ENCODE results near the gene FNDC10.

The FNDC10 gene

DNA sequence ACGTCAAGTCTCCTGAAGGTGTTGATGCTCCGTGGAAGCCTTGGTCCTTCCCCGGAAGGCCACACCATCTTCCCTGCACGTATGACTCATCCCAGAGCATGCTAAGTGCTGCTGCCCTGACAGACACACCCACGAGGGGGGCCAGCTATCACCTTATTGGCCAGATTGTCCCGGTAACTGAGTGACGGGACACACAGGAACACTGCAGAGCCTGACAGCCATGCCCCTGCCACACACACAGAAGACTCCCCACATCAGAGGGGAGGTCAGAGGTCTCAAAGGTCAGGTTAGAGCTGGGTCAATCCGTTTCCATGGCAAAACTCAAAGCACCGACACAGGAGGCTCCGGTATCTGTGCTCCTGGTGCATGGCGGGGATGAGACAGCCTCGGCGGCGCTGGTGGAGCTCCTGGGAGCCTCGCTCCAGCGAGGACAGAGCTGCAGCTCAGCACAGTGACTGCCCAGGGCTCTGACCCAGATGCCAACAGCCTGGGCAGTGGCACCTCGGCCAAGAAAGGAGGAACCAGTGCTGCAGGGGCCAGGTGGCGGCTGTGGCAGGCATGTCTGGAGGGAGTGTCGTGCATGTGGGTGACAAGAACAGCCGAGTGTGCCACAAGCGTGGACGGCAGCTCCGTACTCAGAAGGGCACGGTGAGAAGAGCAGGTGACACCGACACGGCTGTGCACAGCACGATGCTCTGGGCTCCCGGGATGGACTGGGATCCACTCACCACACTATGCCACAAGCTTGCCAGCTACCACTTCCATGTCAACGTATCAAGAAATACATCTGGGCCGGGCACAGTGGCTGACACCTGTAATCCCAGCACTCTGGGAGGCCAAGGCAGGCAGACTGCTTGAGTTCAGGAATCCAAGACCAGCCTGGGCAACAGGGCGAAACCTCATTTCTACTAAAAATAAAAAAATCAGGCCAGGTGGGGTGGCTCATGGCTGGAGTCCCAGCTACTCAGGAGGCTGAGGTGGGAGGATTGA is 44.7 kb downstream of the FNDC10 start:
- DNase-seq (ENCODE audit: low read depth), result peak; percentile 45
- H3K4me3 ChIP-seq (ENCODE audit: low read depth, low read length), result no peak overlapping the region

DNA sequence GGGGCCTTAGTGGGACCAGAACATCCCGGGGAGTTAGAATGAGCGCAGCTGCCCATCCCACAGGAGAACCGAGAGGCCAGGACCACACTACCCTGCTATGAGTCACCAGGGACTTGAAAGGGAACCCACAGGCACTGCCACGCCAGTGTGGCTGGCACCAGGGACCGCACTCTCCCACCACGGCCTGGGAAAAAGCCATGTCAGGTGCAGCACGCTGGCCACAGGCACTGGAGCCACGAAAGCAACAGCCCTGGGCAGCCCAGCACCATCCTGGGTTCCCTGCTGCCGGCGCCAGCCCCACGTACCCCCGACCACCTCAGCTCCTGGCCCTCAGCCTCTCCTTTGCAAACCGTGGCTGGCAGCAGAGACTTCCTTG is 45.4 kb downstream of the FNDC10 start:
- DNase-seq (ENCODE audit: low read depth), result no peak

DNA sequence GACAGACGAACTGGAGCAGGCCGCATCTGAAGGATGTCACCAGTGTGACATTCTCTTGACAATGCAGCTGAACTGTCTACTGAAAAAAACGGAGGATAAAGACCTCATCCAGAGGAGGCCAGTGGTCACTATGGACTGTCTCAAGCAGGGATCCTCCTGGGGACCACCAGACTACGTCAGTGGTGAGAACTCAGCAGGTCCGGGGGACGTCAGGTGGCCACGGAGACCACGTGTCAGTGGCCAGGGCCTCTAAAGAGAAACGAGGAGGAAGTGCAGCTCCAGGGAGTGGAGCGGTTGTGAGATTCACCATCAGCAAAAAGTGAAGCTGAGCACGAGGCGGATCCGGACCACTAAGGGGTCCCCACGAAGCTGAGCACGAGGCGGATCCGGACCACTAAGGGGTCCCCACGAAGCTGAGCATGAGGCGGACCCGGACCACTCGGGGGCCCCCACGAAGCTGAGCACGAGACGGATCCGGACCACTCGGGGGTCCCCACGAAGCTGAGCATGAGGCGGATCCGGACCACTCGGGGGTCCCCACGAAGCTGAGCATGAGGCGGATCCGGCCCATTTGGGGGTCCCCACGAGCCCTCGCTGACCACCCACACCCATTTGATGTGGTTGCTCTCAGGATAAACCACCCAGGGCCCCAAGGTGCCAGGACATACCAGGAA is 46.0 kb downstream of the FNDC10 start:
- no peak overlapping the region for H3K4me3 ChIP-seq (ENCODE audit: low read depth, low read length)
- no peak for DNase-seq (ENCODE audit: low read depth)

More for the DNA sequence above, 45.4 kb downstream of the FNDC10 start:
- no peak overlapping the region for H3K4me3 ChIP-seq (ENCODE audit: low read depth, low read length)

DNA sequence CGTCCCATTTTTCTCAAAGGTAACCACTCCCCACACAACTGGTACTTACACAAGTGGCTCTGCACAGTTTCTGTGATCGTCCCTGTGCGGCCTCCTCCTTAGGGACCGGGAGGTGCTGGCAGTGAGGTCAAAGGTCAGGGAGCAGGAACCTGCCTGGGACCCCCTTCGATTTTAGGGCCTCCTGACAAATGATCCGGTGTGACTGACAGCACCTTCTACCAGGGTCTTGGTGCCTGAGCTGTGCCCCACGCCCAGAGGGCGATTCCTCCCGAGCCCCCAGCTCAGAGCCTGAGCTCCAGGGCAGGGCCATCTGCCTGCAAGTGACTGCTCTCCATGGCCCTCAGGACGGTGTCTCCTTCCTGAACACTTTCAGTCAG is 47.7 kb downstream of the FNDC10 start:
- H3K4me3 ChIP-seq (ENCODE audit: low read depth, low read length), result no peak overlapping the region
- DNase-seq (ENCODE audit: low read depth), result no peak

- DNase-seq (ENCODE audit: low read depth), result no peak
These were observed 48.2 kb downstream of the FNDC10 start for GRCh38 chr1:1551524-1552262.

DNA sequence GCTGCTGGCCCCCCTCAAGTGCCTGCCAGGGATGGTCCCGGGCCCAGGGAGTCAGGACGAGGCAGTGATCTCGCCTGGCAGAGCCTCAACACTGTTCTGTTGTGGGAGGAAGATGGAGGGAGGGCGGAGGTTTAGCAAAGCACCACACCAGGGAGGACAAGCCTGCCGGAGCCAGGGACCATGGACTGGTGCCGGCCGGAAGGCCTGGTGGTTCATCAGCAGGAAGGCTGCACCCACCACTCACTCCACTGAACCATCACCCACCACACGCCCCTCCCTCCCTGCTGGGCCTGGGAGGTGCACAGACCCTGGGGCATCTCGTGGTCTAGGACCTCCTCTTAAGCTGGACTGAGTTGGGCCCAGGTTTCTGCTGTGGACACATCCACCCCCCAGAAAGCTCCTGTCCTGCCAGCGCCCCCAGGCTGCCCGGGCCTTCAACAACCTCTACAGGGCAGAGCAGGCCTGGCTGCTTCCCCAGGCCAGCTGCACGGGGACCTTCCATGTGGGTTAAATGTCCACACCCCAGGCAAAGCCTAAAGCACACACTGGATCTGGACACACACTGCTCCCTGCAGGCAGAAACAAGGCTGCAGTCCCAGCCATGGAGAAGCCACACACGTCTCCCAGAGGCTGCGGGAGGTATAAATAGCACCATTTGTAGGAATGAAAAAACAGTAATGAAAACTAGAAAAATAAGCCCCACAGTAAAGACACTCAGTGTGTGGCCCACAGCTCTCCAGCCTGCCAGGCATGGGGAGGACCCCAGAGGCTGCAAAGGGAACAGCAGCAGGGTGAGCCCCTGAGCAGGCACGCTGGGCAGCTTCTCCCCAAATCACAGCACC is 49.1 kb downstream of the FNDC10 start:
- no peak overlapping the region for H3K4me3 ChIP-seq (ENCODE audit: low read depth, low read length)
- no peak for DNase-seq (ENCODE audit: low read depth)

More at GRCh38 chr1:1551524-1552262, 48.2 kb downstream of the FNDC10 start:
- no peak overlapping the region for H3K4me3 ChIP-seq (ENCODE audit: low read depth, low read length)

DNA sequence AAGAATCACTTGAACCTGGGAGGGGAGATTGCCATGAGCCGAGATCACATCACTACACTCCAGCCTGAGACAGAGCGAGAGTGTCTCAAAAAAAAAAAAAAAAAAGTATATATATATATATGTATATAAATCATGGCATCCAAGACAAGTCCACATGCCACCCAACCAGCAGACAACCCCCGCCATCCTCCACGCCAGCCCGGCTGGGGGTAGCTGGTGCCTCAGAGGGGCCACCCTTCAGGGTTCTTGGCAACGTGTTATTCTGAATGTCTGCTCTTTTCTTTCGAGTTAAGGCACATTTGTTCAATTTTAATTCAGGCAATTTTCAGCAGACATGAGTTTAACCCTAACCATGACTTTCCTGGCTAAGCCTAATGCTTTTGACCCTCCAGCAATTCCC is 49.8 kb downstream of the FNDC10 start:
- H3K4me3 ChIP-seq (ENCODE audit: low read depth, low read length), result no peak overlapping the region
- no peak for DNase-seq (ENCODE audit: low read depth)

DNA sequence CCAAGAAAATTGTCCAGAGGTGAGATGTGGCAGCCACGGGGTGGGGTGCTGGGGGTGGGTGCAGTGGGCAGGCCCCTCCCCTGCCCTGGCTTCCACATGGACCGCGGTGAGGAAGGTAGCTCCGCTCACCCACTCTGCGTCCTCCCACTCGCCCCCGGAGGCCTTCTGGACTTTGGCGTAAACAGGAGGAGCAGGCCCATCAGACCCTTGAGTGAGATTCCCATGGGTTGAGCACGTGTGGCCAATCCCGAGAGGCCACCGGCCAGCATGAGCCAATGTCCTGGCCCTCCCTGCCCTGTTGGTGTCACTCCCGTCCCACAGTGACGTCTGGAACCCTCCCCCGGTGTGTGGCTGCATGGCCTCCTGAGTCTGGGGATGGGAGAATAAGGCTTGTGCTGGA is 51.3 kb downstream of the FNDC10 start:
- no peak overlapping the region for H3K4me3 ChIP-seq (ENCODE audit: low read depth, low read length)
- no peak for DNase-seq (ENCODE audit: low read depth)
